ENCODE measurements around the gene INAVA.

- TF ChIP-seq CTCF (IDR thresholded peaks at IDR 0.05; ENCODE audit: borderline replicate concordance, extremely low read depth, low read length, poor library complexity, severe bottlenecking), result no peak
- no peak for TF ChIP-seq EZH2 (IDR thresholded peaks at IDR 0.05; ENCODE audit: borderline replicate concordance, low read depth, low read length, severe bottlenecking)
Measured at GRCh38 chr1:200922406-200922805, 27.7 kb downstream of the INAVA start.

All from DND-41 (cell line).